ENCODE measurements around the gene WDR72.

DNA sequence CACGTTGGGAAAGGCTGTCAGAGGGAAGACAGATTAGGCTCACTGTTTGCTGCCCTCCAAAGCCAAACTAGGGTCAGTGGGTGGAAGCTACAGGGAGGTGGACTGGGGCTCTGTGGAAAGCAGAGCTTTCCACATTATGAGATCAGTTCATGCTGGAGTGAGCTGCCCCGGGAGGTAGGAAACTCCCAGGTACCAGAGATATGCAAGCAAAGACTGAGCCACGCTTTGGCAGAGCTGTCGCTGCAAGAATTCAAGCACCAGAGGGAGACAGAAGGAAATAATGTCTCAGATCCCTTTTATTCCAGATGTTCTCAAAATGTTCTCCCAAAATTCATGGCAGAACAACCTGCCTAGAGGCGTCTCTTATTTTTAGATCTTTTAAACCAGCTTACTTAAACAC, 286.6 kb downstream of the WDR72 start:
- TF ChIP-seq CEBPB (IDR thresholded peaks at IDR 0.05; ENCODE audit: low read depth, low read length) (no peak), CTCF (conservative IDR thresholded peaks at IDR 0.05; ENCODE audit: low read depth, low read length) (no peak), NFE2L2 (IDR thresholded peaks at IDR 0.05; ENCODE audit: low read depth, low read length) (no peak), MAZ (IDR thresholded peaks at IDR 0.05; ENCODE audit: borderline replicate concordance, low read depth, low read length) (no peak), ELK1 (IDR thresholded peaks at IDR 0.05; ENCODE audit: borderline replicate concordance, low read depth, low read length) (no peak), MXI1 (IDR thresholded peaks at IDR 0.05; ENCODE audit: borderline replicate concordance, low read depth, low read length) (no peak), FOS (IDR thresholded peaks at IDR 0.05; ENCODE audit: low read depth, low read length) (no peak), POLR2A (IDR thresholded peaks at IDR 0.05; ENCODE audit: low read depth, low read length) (no peak), BHLHE40 (IDR thresholded peaks at IDR 0.05; ENCODE audit: low read depth, low read length) (no peak), MAFK (IDR thresholded peaks at IDR 0.05; ENCODE audit: low read depth, low read length) (no peak), RFX5 (IDR thresholded peaks at IDR 0.05; ENCODE audit: low read depth, low read length) (no peak)

All from IMR-90 (cell line).